GM19023 (cell line): ENCODE data around the gene EXOSC6.
"Not testable (repeated sequence)": the region's sequence is repeated elsewhere in the genome, so short reads cannot be mapped to it uniquely, and the experiment has no call there.

Source experiments
- ATAC-seq: cut with Tn5 transposase; IDR thresholded peaks from one replicate; pipeline ENCODE4 v1.9.1; 2021; ENCODE audit warnings: mild to moderate bottlenecking, moderate library complexity; ENCODE audit not compliant: unreplicated experiment

EXOSC6 gene

DNA sequence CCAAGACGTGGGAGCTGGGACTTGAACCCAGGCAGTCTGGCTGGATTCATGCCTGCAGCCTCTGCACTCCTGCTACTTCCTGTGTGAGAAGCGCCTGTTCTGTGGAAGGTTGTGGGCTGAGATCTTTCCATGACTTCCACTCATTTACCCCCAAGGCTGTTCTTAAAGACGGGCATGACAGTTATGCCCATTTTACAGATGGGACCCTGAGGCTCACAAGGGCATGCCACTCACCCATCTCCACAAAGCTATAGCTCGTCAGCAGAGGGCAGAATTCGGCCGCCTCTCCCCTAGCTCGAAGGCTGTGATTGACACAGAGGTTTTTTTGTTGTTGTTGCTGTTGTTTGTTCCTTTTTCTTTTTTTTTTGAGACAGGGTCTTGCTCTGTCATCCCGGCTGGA is 51.7 kb downstream of the EXOSC6 start:
- ATAC-seq: not testable (repeated sequence)

DNA sequence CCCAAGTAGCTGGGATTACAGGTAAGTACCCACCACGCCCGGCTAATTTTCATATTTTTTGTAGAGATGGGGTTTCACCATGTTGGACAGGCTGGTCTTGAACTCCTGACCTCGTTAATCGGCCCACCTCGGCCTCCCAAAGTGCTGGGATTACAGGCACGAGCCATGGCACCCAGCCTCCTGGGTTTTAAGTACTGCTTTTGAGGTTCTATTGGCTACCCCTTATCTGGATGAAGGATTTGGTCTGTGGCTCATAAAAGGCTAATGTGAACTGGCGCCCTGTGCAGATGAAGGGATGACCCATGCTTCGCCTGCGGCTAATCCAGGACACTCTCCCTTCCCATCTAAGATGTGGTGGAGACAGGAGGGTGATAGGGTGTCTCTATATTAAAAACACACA is 52.6 kb downstream of the EXOSC6 start:
- not testable (repeated sequence) for ATAC-seq

DNA sequence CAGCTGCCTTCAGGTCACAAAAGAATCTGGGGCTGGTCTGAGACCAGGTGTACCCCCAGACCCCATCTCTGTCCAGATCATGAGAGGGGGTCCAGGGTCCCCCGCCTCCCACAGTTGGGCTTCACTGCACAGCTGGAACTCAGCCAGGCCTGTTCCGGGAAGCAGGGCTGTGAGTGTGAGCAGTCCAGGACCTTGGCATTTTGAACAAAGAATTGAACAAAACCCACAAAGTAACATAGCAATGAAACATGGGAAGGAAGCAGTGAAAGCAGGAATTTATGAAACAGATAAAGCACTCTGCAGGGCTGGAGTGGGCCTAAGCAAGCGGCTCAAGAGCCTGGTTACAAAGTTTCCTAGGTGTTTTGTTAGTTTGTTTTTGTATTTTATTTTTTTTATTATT is 53.1 kb downstream of the EXOSC6 start:
- ATAC-seq: not testable (repeated sequence)

DNA sequence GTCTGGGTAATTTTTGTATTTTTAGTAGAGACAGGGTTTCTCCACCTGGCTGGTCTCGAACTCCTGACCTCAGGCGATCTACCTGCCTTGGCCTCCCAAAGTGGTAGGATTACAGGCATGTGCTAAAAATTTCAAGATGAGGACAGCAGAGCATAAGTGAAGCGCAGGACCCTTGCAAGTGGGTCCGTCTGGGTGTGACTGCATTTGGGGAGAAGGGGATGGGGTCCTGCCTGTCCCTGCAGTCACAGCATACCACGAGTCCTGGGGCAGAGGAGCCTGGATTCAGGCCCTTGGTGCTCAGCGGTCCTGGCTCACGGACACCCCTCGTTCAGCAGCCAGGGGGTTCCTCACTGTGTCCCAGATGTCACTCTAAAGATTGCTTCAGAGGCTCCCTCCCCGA is 53.5 kb downstream of the EXOSC6 start:
- not testable (repeated sequence) for ATAC-seq

DNA sequence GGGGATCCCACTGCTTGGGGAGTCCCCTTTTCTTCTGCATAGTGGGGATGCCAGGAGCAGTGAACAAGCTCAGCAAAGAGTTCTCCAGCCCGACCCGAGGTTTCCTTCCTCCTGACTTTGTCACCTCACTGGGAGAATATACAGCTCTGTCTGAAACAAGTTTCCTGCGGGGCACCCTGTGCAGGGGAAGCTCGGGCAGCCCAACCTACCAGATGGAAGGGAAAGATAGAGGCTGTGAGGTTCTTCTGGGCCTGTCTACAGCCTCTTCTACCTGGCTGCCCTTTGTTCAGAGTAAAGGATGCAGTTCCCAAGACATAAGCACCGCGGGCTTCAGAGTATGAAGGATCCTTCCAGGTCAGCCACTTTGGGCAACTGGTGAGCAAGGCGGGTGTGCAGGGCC is 54.1 kb downstream of the EXOSC6 start:
- not testable (repeated sequence) for ATAC-seq
